ENCODE data around the gene FOXN3. TPM values are rescaled to one million over a fixed set of nuclear protein-coding genes. Genes with fewer than 3 reads are reported as not detected.
"Not testable (repeated sequence)": the region's sequence is repeated elsewhere in the genome, so short reads cannot be mapped to it uniquely, and the experiment has no call there.

FOXN3 gene
- total RNA-seq, 1 donor from 2014 or later: 134 TPM

- DNase-seq (no peak), ATAC-seq (peak; percentile 45)
- intact Hi-C loops (cut with micrococcal nuclease): no loop called here
These were observed 238.1 kb downstream of the FOXN3 start for GRCh38 chr14:89178800-89179535.

- DNase-seq (no peak), ATAC-seq (no peak)
- intact Hi-C loops (cut with micrococcal nuclease): no loop called here
These were observed 238.7 kb downstream of the FOXN3 start for GRCh38 chr14:89178376-89178775.

GRCh38 chr14:89175881-89176799 is 240.9 kb downstream of the FOXN3 start:
- intact Hi-C loops (cut with micrococcal nuclease): no loop called here
- ATAC-seq (peak; percentile 69), DNase-seq (no peak)

GRCh38 chr14:89171628-89172027 is 245.4 kb downstream of the FOXN3 start:
- no peak for DNase-seq
- intact Hi-C loops (cut with micrococcal nuclease): no loop called here
- no peak for ATAC-seq

- intact Hi-C loops (cut with micrococcal nuclease): no loop called here
- ATAC-seq: no peak
These were observed 245.9 kb downstream of the FOXN3 start for GRCh38 chr14:89171168-89171567.

GRCh38 chr14:89167705-89168104 is 249.3 kb downstream of the FOXN3 start:
- DNase-seq (no peak), ATAC-seq (no peak)
- intact Hi-C loops (cut with micrococcal nuclease): no loop called here

More at GRCh38 chr14:89171168-89171567, 245.9 kb downstream of the FOXN3 start:
- no peak for DNase-seq

GRCh38 chr14:89166633-89167032 is 250.4 kb downstream of the FOXN3 start:
- ATAC-seq (no peak), DNase-seq (no peak)
- intact Hi-C loops (cut with micrococcal nuclease): no loop called here

- intact Hi-C loops (cut with micrococcal nuclease): no loop called here
- no peak for DNase-seq
- peak; percentile 60 for ATAC-seq
These were observed 251.5 kb downstream of the FOXN3 start for GRCh38 chr14:89165189-89166181.

- DNase-seq: no peak
- intact Hi-C loops (cut with micrococcal nuclease): no loop called here
- peak; percentile 63 for ATAC-seq
These were observed 252.6 kb downstream of the FOXN3 start for GRCh38 chr14:89164168-89165073.

- ATAC-seq (peak; percentile 71), DNase-seq (no peak)
- intact Hi-C loops (cut with micrococcal nuclease): no loop called here
These were observed 253.9 kb downstream of the FOXN3 start for GRCh38 chr14:89163031-89163636.

GRCh38 chr14:89162586-89162985 is 254.4 kb downstream of the FOXN3 start:
- ATAC-seq: no peak
- intact Hi-C loops (cut with micrococcal nuclease): no loop called here
- DNase-seq: no peak

- intact Hi-C loops (cut with micrococcal nuclease): no loop called here
- ATAC-seq (no peak), DNase-seq (no peak)
These were observed 256.6 kb downstream of the FOXN3 start for GRCh38 chr14:89160437-89160836.

- intact Hi-C loops (cut with micrococcal nuclease): no loop called here
- ATAC-seq: no peak
- DNase-seq: no peak
These were observed 258.3 kb downstream of the FOXN3 start for GRCh38 chr14:89158701-89159100.

- ATAC-seq; DNase-seq; intact Hi-C loops (cut with micrococcal nuclease): not testable (repeated sequence)
These were observed 258.9 kb downstream of the FOXN3 start for GRCh38 chr14:89158104-89158503.

- DNase-seq (no peak), ATAC-seq (no peak)
- intact Hi-C loops (cut with micrococcal nuclease): no loop called here
These were observed 261.5 kb downstream of the FOXN3 start for GRCh38 chr14:89155491-89155890.

- ATAC-seq; DNase-seq; intact Hi-C loops (cut with micrococcal nuclease): not testable (repeated sequence)
These were observed 265.3 kb downstream of the FOXN3 start for GRCh38 chr14:89151693-89152092.

- intact Hi-C loops (cut with micrococcal nuclease): no loop called here
- DNase-seq (no peak), ATAC-seq (no peak)
These were observed 270.8 kb downstream of the FOXN3 start for GRCh38 chr14:89146274-89146673.

- intact Hi-C loops (cut with micrococcal nuclease): no loop called here
- ATAC-seq (no peak), DNase-seq (no peak)
These were observed 272.4 kb downstream of the FOXN3 start for GRCh38 chr14:89144642-89145041.
